ENCODE measurements around the gene USP11.

DNA sequence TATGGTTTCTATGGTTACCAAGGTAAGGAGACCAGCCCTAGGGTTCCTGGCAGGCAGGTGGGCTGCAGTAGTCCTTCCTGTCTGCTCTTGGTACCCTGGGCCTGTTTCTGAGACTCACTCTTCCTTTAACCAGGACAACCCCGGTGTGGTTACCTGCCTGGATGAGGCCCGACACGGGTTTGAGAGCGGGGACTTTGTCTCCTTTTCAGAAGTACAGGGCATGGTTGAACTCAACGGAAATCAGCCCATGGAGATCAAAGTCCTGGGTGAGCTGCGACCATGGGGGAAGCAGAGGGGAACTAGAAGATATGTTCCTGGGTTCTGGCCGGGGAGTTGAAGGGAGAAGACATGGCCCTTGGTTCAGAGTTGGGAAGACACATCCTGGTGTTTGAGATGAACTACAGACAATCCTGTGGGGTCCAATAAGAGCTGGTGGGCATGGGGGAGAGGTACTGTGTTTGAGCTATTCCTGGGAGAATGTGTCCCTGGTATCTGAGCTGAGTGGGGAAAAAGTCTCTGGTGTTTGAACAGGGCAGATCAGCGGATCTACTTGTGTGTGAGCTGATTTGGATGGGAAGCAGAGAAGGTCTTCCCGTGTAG is 31.4 kb upstream of the USP11 start:
- TF ChIP-seq CTCF (IDR thresholded peaks at IDR 0.05; ENCODE audit: borderline replicate concordance, extremely low read depth, low read length, poor library complexity, severe bottlenecking) (no peak), EZH2 (IDR thresholded peaks at IDR 0.05; ENCODE audit: borderline replicate concordance, low read depth, low read length, severe bottlenecking) (no peak)
